DOHH2 (cell line): ENCODE measurements around the gene PDZRN4.

Experiments used
- EZH2phosphoT487 ChIP-seq: fragments of 200-600 bp; sonication (generic); IDR thresholded peaks from 2 replicates; pipeline ENCODE4 v1.6.1; 2017; ENCODE audit warnings: borderline replicate concordance, mild to moderate bottlenecking, antibody characterized with exemption, low read length, moderate library complexity, mixed read lengths
- TF ChIP-seq, protein P1 (sequence below): fragments of 200-600 bp; sonication (generic); IDR thresholded peaks from one replicate; pipeline ENCODE4 v1.5.1; 2014; ENCODE audit warnings: antibody characterized with exemption, mild to moderate bottlenecking, low read depth, low read length; ENCODE audit not compliant: poor library complexity, severe bottlenecking

DNA sequence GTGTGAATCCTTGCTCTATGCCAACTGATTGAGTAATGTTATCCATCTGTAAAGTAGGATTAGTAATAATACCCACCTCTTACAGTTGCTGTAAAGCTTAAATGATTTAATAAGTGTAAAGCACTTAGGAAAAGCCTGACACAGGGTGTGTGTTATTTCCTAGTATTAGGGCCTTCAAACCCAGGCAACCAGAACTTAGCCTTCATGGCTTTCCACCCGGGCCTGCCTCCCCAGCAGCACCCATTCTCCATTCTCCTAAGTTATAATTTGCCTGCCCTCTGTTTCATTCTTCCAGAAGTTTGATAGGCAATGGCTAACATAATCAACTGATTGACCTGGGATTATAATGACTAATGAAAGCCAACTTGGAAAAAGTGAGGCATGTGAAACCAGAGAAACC is 20.4 kb upstream of the PDZRN4 start:
- no peak for TF ChIP-seq EZH2phosphoT487
- TF ChIP-seq, protein P1, sequence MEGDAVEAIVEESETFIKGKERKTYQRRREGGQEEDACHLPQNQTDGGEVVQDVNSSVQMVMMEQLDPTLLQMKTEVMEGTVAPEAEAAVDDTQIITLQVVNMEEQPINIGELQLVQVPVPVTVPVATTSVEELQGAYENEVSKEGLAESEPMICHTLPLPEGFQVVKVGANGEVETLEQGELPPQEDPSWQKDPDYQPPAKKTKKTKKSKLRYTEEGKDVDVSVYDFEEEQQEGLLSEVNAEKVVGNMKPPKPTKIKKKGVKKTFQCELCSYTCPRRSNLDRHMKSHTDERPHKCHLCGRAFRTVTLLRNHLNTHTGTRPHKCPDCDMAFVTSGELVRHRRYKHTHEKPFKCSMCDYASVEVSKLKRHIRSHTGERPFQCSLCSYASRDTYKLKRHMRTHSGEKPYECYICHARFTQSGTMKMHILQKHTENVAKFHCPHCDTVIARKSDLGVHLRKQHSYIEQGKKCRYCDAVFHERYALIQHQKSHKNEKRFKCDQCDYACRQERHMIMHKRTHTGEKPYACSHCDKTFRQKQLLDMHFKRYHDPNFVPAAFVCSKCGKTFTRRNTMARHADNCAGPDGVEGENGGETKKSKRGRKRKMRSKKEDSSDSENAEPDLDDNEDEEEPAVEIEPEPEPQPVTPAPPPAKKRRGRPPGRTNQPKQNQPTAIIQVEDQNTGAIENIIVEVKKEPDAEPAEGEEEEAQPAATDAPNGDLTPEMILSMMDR, result no peak
